ENCODE measurements around the gene KMT2D.
"Not testable (repeated sequence)": the region's sequence is repeated elsewhere in the genome, so short reads cannot be mapped to it uniquely, and the experiment has no call there.

DNA sequence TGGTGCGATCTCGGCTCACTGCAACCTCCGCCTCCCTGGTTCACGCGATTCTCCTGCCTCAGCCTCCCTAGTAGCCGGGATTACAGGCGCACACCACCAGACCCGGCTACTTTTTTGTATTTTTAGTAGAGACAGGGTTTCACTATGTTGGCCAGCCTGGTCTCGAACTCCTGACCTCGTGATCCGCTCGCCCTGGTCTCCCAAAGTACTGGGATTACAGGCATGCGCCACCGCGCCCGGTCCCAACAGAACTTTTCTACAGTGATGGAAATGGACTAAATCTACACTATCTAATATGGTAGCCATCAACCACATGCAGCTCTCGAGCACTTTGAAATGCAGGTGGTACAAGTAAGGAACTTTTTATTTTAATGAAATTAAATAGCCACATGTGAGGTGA is 1.3 kb upstream of the KMT2D start:
- TF ChIP-seq, protein P1, sequence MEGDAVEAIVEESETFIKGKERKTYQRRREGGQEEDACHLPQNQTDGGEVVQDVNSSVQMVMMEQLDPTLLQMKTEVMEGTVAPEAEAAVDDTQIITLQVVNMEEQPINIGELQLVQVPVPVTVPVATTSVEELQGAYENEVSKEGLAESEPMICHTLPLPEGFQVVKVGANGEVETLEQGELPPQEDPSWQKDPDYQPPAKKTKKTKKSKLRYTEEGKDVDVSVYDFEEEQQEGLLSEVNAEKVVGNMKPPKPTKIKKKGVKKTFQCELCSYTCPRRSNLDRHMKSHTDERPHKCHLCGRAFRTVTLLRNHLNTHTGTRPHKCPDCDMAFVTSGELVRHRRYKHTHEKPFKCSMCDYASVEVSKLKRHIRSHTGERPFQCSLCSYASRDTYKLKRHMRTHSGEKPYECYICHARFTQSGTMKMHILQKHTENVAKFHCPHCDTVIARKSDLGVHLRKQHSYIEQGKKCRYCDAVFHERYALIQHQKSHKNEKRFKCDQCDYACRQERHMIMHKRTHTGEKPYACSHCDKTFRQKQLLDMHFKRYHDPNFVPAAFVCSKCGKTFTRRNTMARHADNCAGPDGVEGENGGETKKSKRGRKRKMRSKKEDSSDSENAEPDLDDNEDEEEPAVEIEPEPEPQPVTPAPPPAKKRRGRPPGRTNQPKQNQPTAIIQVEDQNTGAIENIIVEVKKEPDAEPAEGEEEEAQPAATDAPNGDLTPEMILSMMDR (IDR thresholded peaks at IDR 0.05) = not testable (repeated sequence)
- TF ChIP-seq POLR2A (IDR thresholded peaks at IDR 0.05) = not testable (repeated sequence)
